ENCODE results near the gene CCAR1.
"Not testable (repeated sequence)": the region's sequence is repeated elsewhere in the genome, so short reads cannot be mapped to it uniquely, and the experiment has no call there.

DNA sequence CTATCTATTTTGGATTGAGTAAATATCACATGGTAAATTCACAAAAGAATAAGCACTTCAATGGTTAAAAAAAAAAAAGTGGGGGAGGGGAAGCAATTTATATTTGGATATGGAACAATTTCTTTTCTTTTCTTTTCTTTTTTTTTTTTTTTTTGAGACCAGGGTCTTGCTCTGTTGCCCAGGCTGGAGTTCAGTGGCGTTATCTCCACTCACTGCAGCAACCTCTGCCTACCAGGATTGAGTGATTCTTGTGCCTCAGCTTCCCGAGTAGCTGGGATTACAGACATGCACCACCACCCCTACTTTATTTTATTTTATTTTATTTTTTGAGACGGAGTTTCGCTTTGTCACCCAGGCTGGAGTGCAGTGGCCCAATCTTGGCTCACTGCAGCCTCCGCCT is 12.1 kb upstream of the CCAR1 start:
- TF ChIP-seq CTBP1 (IDR thresholded peaks at IDR 0.05; ENCODE audit: borderline replicate concordance); SUZ12 (IDR thresholded peaks at IDR 0.05); ELF4 (IDR thresholded peaks at IDR 0.05); BHLHE40 (IDR thresholded peaks at IDR 0.05; ENCODE audit: borderline replicate concordance); L3MBTL2 (conservative IDR thresholded peaks at IDR 0.05); NFRKB (IDR thresholded peaks at IDR 0.05); FOXM1 (IDR thresholded peaks at IDR 0.05; ENCODE audit: borderline replicate concordance); ARNT (IDR thresholded peaks at IDR 0.05); SP1 (IDR thresholded peaks at IDR 0.05); FOXA1 (IDR thresholded peaks at IDR 0.05); HDGF (IDR thresholded peaks at IDR 0.05; ENCODE audit: borderline replicate concordance); LEF1 (IDR thresholded peaks at IDR 0.05; ENCODE audit: borderline replicate concordance): not testable (repeated sequence)
- peak; percentile 49 for TF ChIP-seq ZNF384 (IDR thresholded peaks at IDR 0.05)

Data from HEK293T (cell line).